ENCODE measurements around the gene MPDU1.

Gene MPDU1

DNA sequence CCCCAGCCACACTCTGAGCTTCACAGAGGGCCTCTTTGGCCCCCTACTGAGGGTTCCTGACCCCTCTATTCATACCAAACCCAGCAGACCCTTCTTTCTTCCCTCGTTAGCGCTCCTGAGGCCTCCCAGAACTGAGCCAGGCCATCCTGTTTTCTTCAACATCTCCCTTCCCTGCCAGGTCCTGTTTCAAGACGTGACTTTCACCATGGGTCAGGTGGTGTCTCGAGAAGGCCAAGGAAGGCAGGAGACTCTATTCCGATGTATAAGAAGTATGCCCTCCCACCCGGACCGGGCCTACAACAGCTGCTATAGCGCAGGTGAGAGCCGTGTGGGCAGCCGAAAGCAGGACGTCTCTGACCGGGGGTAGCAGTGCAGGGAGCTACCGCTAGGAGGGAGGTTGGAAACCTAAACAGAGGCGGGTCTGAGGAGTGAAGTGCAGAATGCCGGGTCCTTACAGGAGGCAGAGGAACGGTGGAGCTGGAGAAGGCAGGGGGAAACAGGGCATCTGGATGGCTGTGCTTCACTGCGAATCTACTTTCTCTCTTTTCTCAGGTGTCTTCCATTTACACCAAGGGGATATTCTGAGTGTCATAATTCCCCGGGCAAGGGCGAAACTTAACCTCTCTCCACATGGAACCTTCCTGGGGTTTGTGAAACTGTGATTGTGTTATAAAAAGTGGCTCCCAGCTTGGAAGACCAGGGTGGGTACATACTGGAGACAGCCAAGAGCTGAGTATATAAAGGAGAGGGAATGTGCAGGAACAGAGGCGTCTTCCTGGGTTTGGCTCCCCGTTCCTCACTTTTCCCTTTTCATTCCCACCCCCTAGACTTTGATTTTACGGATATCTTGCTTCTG, 23.3 kb upstream of the MPDU1 start:
- peak; percentile 89 for DNase-seq (ENCODE audit: low spot score)

DNA sequence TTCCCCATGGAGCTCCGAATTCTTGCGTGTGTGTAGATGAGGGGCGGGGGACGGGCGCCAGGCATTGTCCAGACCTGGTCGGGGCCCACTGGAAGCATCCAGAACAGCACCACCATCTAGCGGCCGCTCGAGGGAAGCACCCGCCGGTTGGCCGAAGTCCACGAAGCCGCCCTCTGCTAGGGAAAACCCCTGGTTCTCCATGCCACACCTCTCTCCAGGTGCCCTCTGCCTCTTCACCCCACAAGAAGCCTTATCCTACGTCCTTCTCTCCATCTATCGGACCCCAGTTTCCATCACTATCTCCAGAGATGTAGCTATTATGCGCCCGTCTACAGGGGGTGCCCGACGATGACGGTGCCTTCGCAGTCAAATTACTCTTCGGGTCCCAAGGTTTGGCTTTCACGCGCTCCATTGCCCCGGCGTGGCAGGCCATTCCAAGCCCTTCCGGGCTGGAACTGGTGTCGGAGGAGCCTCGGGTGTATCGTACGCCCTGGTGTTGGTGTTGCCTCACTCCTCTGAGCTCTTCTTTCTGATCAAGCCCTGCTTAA, 22.6 kb upstream of the MPDU1 start:
- peak; percentile 95 for DNase-seq (ENCODE audit: low spot score)

DNA sequence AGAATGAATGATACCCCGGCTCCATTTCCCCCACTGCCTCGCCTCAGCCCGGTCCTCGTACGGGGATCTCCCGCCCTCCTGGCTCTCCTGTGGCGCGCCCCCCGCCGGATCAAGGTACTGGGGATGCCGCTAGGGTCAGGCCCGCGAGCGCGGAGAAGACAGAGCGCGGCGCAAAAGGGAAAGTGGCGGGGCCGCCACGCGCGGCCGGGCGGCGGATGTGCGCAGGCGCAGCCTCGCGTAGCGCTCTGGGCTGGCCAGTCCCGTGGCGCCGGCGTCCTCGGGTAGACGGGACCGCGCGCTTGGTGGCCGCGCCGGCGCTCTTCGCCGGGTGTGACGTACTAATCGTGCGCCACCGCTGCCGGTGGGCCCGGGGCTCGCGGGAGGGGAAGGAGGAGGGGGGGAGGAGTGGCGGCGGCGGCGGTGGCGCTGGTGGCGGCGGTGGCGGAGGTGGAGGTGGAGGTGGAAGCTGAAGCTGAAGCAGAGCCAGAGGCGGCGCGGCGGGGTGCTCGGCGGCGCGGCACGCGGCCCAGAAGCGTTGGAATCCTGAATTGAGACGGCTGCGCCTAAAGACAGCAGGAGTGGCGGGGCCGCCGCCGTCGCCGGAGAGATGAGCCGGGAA, 22.0 kb upstream of the MPDU1 start, which contains the start of gene SENP3:
SENP3 (plus strand) TSS at position 331 of the 619 bp plus-strand sequence. CDS start 1,158 bp downstream, outside the sequence.
- peak; percentile 99 for DNase-seq (ENCODE audit: low spot score)

DNA sequence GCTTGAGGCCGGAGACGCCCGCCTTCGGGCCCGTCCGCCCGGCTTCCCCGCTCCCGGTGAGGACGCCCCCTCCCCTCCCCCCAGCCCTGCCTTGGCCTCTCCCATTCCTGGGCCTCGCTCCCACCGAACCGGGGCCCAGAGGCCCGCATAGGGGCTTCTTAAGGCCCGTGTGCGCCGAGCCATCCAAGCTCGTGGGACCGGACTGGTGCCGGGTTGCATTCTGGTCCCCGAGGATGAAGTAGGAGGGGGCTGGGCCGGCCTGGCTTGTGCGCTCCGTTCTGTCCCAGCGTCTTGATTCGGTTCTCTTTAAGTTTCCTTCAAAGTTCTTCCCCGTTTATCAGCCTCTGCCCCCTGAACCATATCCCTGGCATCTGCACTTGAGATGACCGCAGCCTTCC, 21.4 kb upstream of the MPDU1 start:
- DNase-seq (ENCODE audit: low spot score): no peak

DNA sequence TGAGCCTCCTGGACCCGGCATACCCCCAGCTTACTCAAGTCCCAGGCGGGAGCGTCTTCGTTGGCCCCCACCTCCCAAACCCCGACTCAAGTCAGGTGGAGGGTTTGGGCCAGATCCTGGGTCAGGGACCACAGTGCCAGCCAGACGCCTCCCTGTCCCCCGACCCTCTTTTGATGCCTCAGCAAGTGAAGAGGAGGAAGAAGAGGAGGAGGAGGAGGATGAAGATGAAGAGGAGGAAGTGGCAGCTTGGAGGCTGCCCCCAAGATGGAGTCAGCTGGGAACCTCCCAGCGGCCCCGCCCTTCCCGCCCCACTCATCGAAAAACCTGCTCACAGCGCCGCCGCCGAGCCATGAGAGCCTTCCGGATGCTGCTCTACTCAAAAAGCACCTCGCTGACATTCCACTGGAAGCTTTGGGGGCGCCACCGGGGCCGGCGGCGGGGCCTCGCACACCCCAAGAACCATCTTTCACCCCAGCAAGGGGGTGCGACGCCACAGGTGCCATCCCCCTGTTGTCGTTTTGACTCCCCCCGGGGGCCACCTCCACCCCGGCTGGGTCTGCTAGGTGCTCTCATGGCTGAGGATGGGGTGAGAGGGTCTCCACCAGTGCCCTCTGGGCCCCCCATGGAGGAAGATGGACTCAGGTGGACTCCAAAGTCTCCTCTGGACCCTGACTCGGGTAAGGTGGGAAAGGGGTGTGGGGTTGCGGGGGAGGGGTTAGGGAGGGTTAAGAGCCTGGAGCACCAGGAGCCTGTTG, 20.4 kb upstream of the MPDU1 start:
- DNase-seq (ENCODE audit: low spot score): no peak

DNA sequence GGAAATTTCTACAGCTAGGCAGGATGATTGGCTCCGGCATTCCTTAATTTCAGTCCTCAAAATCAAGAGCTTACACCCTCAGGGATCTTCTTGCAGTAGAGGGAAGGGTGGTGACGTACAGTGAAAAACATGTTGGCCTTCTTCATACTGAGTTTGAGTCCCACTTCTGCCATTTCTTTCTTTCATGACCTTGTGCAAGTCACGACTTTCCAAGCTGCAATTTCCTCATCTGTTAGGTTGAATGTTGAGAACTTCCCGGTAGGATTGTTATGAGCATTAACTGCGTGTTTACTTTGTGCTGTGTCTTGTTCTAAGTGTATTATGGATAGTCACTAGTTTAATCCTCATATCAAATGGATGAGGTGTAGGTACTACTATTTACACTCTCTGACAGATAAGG, 14.1 kb upstream of the MPDU1 start:
- no peak for DNase-seq (ENCODE audit: low spot score)

DNA sequence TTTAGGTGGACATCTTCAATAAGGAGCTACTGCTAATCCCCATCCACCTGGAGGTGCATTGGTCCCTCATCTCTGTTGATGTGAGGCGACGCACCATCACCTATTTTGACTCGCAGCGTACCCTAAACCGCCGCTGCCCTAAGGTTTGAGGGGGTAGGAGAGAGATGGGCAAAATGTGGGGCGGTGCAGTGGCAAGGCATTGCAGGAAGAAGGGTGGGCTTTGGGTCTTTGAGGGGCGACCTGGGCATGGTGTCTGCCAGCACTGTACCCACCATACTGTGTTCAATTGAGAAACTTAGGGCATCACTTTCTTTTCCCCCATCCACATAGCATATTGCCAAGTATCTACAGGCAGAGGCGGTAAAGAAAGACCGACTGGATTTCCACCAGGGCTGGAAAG, 13.3 kb upstream of the MPDU1 start:
- DNase-seq (ENCODE audit: low spot score): no peak

DNA sequence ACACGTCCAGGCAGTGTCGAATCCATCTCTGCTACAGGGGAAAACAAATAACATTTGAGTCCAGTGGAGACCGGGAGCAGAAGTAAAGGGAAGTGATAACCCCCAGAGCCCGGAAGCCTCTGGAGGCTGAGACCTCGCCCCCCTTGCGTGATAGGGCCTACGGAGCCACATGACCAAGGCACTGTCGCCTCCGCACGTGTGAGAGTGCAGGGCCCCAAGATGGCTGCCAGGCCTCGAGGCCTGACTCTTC, 11.4 kb upstream of the MPDU1 start:
- no peak for DNase-seq (ENCODE audit: low spot score)

DNA sequence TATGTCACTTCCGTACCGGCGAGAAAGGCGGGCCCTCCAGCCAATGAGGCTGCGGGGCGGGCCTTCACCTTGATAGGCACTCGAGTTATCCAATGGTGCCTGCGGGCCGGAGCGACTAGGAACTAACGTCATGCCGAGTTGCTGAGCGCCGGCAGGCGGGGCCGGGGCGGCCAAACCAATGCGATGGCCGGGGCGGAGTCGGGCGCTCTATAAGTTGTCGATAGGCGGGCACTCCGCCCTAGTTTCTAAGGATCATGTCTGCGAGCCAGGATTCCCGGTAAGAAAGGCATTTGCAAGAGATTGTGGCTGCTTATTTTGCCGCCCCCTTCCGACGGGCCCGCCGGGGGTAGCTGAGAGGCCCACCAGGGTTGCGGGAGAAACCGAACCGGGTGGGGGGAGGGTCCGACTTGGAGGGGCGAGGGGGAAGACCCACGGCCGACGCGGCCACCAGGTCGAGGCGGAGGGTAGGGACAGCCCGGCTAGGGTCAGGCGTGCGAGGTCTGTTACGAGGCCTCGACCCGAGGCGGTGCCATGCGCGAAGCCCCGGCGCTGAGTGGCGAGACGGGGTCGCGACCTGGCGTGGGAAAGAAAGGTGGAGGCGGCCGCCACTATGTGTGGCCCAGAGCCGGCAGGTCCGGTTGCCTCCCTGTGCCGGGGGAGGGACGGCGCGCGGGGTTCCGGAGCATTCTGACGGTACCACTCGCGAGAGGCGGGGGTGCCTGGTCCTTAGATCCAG, 10.9 kb upstream of the MPDU1 start:
- DNase-seq (ENCODE audit: low spot score): peak; percentile 100

DNA sequence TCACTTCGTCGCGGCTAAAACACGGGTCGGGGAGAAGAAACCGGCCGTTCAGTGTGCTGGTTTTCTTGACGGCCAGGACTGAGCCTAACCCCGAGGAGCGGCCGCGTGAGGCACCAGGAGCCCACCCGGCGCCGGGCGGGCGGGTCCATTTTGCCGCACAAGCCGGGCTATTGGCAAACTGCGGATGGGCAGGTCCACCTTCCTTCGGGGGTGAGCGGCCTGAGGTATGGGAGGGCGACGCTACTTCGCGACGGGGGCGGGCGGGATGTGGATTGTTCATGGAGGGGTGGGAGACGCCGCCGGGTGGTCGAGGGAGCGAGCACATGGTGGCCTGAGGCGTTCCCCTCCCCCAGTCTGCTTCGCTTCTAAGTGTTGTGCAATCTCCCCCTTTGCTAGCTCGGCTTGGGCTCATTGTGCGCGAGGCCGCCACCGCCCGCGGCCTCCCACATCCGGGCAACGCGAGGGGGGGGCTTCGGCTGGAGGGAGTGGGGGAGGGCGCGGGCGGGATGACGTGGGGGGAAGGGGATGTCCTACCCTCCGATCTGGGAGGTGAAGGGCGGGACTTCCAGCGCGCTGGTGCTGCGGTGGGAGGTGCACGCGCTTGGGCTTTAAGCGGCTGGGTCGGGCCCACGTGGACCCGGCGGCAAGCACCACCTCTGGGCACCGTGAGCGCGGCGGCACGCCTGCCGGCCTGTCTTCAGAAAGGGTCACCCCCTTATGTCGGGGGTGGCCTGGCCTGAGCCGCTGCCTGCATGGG, 10.2 kb upstream of the MPDU1 start:
- DNase-seq (ENCODE audit: low spot score): peak; percentile 95

DNA sequence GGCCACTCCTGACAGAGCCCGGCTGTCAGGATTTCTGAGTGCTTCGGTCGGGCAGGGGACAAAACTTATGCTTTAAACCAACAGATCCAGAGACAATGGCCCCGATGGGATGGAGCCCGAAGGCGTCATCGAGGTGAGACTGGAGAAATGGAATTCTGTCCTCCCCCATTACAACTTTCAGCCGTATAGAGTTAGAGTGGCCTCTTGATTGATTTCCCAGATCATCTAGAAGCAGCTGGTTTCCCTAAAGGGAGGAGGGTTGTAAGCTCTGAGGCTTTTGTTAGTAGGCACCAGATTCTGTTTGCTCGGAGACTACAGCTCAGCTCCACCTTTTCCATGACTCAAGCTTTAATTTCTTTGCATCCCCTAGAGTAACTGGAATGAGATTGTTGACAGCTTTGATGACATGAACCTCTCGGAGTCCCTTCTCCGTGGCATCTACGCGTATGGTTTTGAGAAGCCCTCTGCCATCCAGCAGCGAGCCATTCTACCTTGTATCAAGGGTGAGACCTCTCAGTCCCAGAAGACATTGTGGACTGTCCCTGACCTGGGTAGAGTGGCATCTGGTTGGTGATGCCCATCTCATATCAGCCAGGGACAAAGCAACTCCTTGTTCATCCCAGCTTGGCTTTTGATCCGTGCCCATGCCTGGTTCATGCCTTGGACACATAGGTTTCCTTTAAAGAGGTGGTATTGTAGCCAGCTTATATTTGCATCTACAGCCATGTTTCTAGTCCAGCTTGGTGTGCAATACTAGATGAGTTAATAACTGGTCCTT, 9.3 kb upstream of the MPDU1 start:
- no peak for DNase-seq (ENCODE audit: low spot score)

DNA sequence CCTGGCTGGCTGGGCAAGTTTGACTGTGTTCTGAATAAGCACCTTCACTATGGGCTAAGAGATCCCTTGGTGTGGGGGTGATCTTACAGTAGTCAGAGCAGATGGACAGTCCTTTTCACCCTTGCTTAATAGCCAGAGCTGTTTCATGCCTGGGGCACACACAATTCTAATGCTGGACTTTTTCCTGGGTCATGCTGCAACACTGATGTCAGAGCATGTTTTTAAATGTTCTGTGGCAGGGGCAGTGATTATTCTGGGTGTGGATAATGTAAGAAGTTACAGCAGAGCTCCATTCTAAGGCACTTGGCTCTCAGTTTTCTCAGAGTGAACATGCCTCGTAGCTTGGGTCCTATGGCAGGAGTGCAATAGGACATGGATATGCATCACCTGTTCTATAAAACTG, 8.2 kb upstream of the MPDU1 start:
- no peak for DNase-seq (ENCODE audit: low spot score)

DNA sequence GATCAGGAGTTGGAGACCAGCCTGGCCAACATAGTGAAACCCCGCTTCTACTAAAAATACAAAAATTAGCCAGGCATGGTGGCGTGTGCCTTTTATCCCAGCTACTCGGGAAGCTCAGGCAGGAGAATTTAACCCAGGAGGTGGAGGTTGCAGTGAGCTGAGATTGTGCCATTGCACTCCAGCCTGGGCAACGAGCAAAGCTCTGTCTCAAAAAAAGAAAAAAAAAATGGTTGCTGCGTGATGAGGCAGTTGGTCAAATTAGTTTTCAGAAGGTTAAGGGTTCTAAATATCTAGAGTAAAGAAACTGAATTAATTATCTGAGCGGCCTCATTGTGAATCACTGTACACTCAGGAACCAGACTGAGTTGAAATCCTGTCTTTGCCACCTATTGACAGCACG, 7.7 kb upstream of the MPDU1 start:
- no peak for DNase-seq (ENCODE audit: low spot score)

DNA sequence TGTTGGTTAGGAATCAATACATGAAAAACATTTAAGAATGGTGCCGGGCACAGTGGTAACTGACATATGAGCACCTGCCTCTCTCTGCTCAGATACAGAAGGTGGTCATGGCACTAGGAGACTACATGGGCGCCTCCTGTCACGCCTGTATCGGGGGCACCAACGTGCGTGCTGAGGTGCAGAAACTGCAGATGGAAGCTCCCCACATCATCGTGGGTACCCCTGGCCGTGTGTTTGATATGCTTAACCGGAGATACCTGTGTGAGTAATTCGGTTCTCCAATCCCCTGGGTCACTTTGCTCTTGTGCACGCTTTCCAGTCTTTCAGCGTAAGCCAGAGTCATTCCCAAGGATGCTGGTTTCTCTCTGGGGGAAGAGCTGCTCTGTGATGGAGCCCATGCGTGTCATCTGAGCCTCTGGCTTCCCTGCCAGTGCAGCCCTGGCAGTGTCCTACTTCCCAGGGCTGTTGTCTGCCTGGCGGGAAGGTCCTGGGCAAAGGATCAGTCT, 7.2 kb upstream of the MPDU1 start:
- DNase-seq (ENCODE audit: low spot score): no peak

DNA sequence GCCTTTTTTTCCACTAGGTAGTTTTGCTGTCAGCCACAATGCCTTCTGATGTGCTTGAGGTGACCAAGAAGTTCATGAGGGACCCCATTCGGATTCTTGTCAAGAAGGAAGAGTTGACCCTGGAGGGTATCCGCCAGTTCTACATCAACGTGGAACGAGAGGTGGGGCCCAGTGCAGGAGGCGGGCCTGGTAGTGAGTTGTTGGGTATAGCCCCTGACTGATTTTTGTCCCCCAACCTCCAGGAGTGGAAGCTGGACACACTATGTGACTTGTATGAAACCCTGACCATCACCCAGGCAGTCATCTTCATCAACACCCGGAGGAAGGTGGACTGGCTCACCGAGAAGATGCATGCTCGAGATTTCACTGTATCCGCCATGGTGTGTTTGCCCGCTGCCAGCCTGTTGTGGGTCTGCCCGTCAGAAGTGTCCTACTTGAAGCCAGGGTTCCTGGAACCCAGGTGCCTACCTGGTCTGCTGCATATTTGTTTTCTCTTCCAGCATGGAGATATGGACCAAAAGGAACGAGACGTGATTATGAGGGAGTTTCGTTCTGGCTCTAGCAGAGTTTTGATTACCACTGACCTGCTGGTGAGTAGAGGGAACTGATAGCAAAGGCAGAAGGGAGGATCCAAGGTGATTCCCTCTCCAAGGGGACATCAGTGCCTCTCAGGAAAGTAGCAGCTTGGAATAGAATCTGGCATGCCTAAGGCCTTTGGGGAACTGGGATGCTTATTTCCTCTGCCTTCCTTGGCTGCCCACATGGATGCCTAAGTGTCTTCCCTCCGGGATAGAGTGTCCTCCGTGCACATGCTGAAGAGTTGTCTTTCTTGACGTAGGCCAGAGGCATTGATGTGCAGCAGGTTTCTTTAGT, 6.1 kb upstream of the MPDU1 start:
- no peak for DNase-seq (ENCODE audit: low spot score)

DNA sequence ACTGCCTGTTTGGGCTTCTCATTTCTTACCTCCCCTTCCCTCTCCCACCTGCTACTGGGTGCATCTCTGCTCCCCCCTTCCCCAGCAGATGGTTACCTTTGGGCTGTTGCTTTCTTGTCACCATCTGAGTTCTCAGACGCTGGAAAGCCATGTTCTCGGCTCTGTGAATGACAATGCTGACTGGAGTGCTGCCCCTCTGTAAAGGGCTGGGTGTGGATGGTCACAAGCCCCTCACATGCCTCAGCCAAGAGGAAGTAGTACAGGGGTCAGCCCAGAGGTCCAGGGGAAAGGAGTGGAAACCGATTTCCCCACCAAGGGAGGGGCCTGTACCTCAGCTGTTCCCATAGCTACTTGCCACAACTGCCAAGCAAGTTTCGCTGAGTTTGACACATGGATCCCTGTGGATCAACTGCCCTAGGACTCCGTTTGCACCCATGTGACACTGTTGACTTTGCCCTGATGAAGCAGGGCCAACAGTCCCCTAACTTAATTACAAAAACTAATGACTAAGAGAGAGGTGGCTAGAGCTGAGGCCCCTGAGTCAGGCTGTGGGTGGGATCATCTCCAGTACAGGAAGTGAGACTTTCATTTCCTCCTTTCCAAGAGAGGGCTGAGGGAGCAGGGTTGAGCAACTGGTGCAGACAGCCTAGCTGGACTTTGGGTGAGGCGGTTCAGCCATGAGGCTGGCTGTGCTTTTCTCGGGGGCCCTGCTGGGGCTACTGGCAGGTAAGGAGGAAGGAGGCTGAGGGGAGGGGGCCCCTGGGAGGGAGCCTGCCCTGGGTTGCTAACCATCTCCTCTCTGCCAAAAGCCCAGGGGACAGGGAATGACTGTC, 4.4 kb upstream of the MPDU1 start, which contains the start of gene CD68:
CD68 (plus strand) TSS at position 638 of the 833 bp plus-strand sequence; CDS start at position 678, 40 bp downstream.
- DNase-seq (ENCODE audit: low spot score): no peak

DNA sequence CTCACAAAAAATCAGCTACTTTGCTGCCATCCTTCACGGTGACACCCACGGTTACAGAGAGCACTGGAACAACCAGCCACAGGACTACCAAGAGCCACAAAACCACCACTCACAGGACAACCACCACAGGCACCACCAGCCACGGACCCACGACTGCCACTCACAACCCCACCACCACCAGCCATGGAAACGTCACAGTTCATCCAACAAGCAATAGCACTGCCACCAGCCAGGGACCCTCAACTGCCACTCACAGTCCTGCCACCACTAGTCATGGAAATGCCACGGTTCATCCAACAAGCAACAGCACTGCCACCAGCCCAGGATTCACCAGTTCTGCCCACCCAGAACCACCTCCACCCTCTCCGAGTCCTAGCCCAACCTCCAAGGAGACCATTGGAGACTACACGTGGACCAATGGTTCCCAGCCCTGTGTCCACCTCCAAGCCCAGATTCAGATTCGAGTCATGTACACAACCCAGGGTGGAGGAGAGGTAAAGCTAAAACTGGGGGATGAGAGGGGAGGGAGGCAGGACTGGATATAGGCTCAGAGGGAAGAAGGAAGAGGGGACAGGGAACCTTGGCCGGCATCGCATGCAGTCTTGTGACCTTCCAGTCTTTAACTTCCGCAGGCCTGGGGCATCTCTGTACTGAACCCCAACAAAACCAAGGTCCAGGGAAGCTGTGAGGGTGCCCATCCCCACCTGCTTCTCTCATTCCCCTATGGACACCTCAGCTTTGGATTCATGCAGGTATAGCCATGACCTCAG, 3.6 kb upstream of the MPDU1 start:
- DNase-seq (ENCODE audit: low spot score): no peak

All from ecto neural progenitor cell (in vitro differentiated cells).